OCI-LY3 (cell line): ENCODE data around the gene CAPNS2.

ENCODE experiments used
- EZH2phosphoT487 ChIP-seq: fragments of 200-600 bp; shearing (Covaris generic); IDR thresholded peaks from 2 replicates; pipeline ENCODE4 v1.6.1; 2018; ENCODE audit warnings: antibody characterized with exemption, mixed run types, low read depth
- TF ChIP-seq, protein P1 (sequence below): fragments of 200-600, 300-600 bp; sonication (generic); IDR thresholded peaks from 2 replicates; pipeline ENCODE4 v1.5.1; 2014; ENCODE audit warnings: antibody characterized with exemption, low read length, low read depth

DNA sequence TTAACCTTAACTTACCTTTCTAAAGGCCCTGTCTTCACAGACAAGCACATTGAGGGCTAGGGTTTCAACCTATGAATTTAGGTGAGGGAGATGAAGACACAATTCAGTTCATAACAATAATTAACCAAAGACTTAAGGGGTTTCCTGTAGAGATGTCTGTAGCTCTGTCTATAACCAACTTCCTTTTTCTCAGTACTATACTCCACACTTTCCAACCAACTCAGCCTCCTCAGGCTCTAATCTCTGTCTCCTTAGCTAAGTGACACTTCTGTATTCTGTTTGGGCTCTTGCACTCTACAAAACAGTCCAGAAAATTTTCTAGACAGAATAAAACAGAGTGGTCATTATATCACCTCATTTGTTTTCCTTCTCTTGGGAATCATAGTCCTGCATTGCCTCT is 25.8 kb downstream of the CAPNS2 start:
- no peak for TF ChIP-seq EZH2phosphoT487
- TF ChIP-seq, protein P1, sequence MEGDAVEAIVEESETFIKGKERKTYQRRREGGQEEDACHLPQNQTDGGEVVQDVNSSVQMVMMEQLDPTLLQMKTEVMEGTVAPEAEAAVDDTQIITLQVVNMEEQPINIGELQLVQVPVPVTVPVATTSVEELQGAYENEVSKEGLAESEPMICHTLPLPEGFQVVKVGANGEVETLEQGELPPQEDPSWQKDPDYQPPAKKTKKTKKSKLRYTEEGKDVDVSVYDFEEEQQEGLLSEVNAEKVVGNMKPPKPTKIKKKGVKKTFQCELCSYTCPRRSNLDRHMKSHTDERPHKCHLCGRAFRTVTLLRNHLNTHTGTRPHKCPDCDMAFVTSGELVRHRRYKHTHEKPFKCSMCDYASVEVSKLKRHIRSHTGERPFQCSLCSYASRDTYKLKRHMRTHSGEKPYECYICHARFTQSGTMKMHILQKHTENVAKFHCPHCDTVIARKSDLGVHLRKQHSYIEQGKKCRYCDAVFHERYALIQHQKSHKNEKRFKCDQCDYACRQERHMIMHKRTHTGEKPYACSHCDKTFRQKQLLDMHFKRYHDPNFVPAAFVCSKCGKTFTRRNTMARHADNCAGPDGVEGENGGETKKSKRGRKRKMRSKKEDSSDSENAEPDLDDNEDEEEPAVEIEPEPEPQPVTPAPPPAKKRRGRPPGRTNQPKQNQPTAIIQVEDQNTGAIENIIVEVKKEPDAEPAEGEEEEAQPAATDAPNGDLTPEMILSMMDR: no peak
